T-helper 2 cell (primary cell): ENCODE measurements around the gene MSANTD4.
"Not testable (repeated sequence)": the region's sequence is repeated elsewhere in the genome, so short reads cannot be mapped to it uniquely, and the experiment has no call there.

Source experiments
- DNase-seq, 5 experiments: peaks; one replicate each; pipeline versions ENCODE4 v3.0.0 to v3.0.0-alpha.2; 2012 to 2022

The MSANTD4 gene

GRCh38 chr11:106012744-106013143 lies 9.3 kb downstream of the MSANTD4 start:
- no peak for DNase-seq

- DNase-seq, result no peak
Measured at GRCh38 chr11:106011481-106011880, 10.6 kb downstream of the MSANTD4 start.

GRCh38 chr11:106003094-106003493 lies 18.9 kb downstream of the MSANTD4 start:
- DNase-seq, result not testable (repeated sequence)

- DNase-seq, result no peak
Measured at GRCh38 chr11:106001304-106002012, 20.6 kb downstream of the MSANTD4 start.

- DNase-seq, result no peak
Measured at GRCh38 chr11:105991888-105992287, 30.2 kb downstream of the MSANTD4 start.

- no peak for DNase-seq
Measured at GRCh38 chr11:105989124-105989523, 32.9 kb downstream of the MSANTD4 start.

- no peak for DNase-seq
Measured at GRCh38 chr11:105988197-105988596, 33.8 kb downstream of the MSANTD4 start.

- DNase-seq, result no peak
Measured at GRCh38 chr11:105986554-105986953, 35.5 kb downstream of the MSANTD4 start.

GRCh38 chr11:105979997-105980703 lies 41.9 kb downstream of the MSANTD4 start:
- no peak for DNase-seq

GRCh38 chr11:105975128-105975527 lies 46.9 kb downstream of the MSANTD4 start:
- DNase-seq, result no peak

- DNase-seq, result no peak
Measured at GRCh38 chr11:105969756-105970155, 52.3 kb downstream of the MSANTD4 start.

- DNase-seq, result no peak
Measured at GRCh38 chr11:105968021-105968697, 53.9 kb downstream of the MSANTD4 start.

GRCh38 chr11:105960252-105961245 lies 61.5 kb downstream of the MSANTD4 start:
- DNase-seq, result no peak
